Fibroblast of the conjunctiva (primary cell): ENCODE measurements around the gene ITIH1.

Experiments used
- DNase-seq: peaks from one replicate; pipeline ENCODE4 v3.0.0-alpha.2; 2010; ENCODE audit warnings: low read depth

Gene ITIH1

GRCh38 chr3:52789746-52790040 lies 12.3 kb downstream of the ITIH1 start:
- no peak for DNase-seq

- DNase-seq, result no peak
These were observed 12.9 kb downstream of the ITIH1 start for GRCh38 chr3:52790337-52790736.

GRCh38 chr3:52790741-52791140 lies 13.3 kb downstream of the ITIH1 start:
- no peak for DNase-seq

GRCh38 chr3:52791366-52791765 lies 14.0 kb downstream of the ITIH1 start:
- no peak for DNase-seq

GRCh38 chr3:52791928-52792327 lies 14.5 kb downstream of the ITIH1 start:
- DNase-seq, result no peak

- no peak for DNase-seq
These were observed 15.0 kb downstream of the ITIH1 start for GRCh38 chr3:52792413-52792812.

GRCh38 chr3:52792961-52793695 lies 15.7 kb downstream of the ITIH1 start:
- DNase-seq, result no peak

- no peak for DNase-seq
These were observed 16.6 kb downstream of the ITIH1 start for GRCh38 chr3:52793702-52794611.

GRCh38 chr3:52794612-52795099 lies 17.3 kb downstream of the ITIH1 start, which contains the start of gene ITIH3:
Gene ITIH3, plus strand, starts transcription at chr3:52794796. Its CDS starts 8 bp downstream, at chr3:52794804.
- DNase-seq, result no peak

GRCh38 chr3:52795298-52795900 lies 18.0 kb downstream of the ITIH1 start:
- no peak for DNase-seq

GRCh38 chr3:52796411-52796810 lies 19.0 kb downstream of the ITIH1 start:
- no peak for DNase-seq

GRCh38 chr3:52798376-52798977 lies 21.1 kb downstream of the ITIH1 start:
- no peak for DNase-seq

- DNase-seq, result no peak
These were observed 21.6 kb downstream of the ITIH1 start for GRCh38 chr3:52798978-52799476.

GRCh38 chr3:52800079-52800478 lies 22.7 kb downstream of the ITIH1 start:
- no peak for DNase-seq

- DNase-seq, result no peak
These were observed 24.4 kb downstream of the ITIH1 start for GRCh38 chr3:52801839-52802238.

GRCh38 chr3:52805270-52806039 lies 28.1 kb downstream of the ITIH1 start:
- no peak for DNase-seq

GRCh38 chr3:52809149-52809548 lies 31.8 kb downstream of the ITIH1 start:
- no peak for DNase-seq

GRCh38 chr3:52809662-52810377 lies 32.4 kb downstream of the ITIH1 start:
- DNase-seq, result no peak

- no peak for DNase-seq
These were observed 33.5 kb downstream of the ITIH1 start for GRCh38 chr3:52810923-52811322.

GRCh38 chr3:52811452-52812011 lies 34.1 kb downstream of the ITIH1 start:
- DNase-seq, result no peak
